ENCODE measurements around the gene RPL14. TPM values are rescaled to one million over a fixed set of nuclear protein-coding genes. Genes with fewer than 3 reads are reported as not detected.
A peak's percentile ranks its signal among the peaks of the same experiment; 100 is the strongest.

Gene RPL14
- total RNA-seq, 4 donors from 2014 or later: 170 to 330 (median 296) TPM

- ATAC-seq: no peak
- no peaks in the 10 kb centered on the region for H3K27me3 ChIP-seq
- peaks cover 10 to 13% of the 10 kb centered on the region in 2 donors for H3K4me1 ChIP-seq
- no peak overlapping the region for H3K4me3 ChIP-seq
- intact Hi-C loops (cut with DNase I; ENCODE audit: low total_unique reads): no loop called here
- in situ Hi-C loops (cut with MboI; ENCODE audit: low sequenced_read_pairs in 4 of 4): no loop called here
- no peak for DNase-seq
- H3K27ac ChIP-seq: no peak overlapping the region
- no peaks in the 10 kb centered on the region for H3K9me3 ChIP-seq
- TF ChIP-seq CTCF (IDR thresholded peaks at IDR 0.05 in 4 of 5, conservative IDR thresholded peaks at IDR 0.05 in 1 of 5) (no peak), POLR2A (IDR thresholded peaks at IDR 0.05) (no peak)
- H3K36me3 ChIP-seq: no peaks in the 10 kb centered on the region
Measured at GRCh38 chr3:40502034-40502433, 44.9 kb downstream of the RPL14 start.

GRCh38 chr3:40504636-40505430, 47.7 kb downstream of the RPL14 start:
- no peak for TF ChIP-seq CTCF (IDR thresholded peaks at IDR 0.05 in 4 of 5, conservative IDR thresholded peaks at IDR 0.05 in 1 of 5)
- TF ChIP-seq POLR2A (IDR thresholded peaks at IDR 0.05): no peak
- ATAC-seq (peak; percentile 63), DNase-seq (peak; percentile 4 to 52)
- Histone ChIP-seq H3K36me3 (no peaks in the 10 kb centered on the region), H3K27me3 (no peaks in the 10 kb centered on the region), H3K9me3 (no peaks in the 10 kb centered on the region), H3K4me3 (peak overlapping the region in 3 of 4 donors; percentile 64 to 76 (median 73)), H3K27ac (peak overlapping the region; percentile 77 to 86 (median 82)), H3K4me1 (peaks cover 10 to 13% of the 10 kb centered on the region in 2 donors)
- intact Hi-C loops (cut with DNase I; ENCODE audit: low total_unique reads) (loop anchor here (1.0 to 2.0 kb wide), 2 partner anchors 28 to 52 kb away; partner anchors contain the start of gene ZNF619), in situ Hi-C loops (cut with MboI; ENCODE audit: low sequenced_read_pairs in 4 of 4) (no loop called here)

- Histone ChIP-seq H3K27me3 (no peaks in the 10 kb centered on the region), H3K27ac (peak within 1 kb of the TSS; percentile 77 to 86 (median 82))
- intact Hi-C loops (cut with DNase I; ENCODE audit: low total_unique reads): loop anchor here (1.0 to 2.0 kb wide), 3 partner anchors 18 to 53 kb away; partner anchors contain the start of genes ZNF619 and ZNF621
Measured at GRCh38 chr3:40505599-40506462, 48.7 kb downstream of the RPL14 start, which contains the start of gene ZNF620. Gene ZNF620 (plus strand): TSS chr3:40506039. CDS start chr3:40506353, 314 bp downstream.

More at GRCh38 chr3:40505599-40506462, 48.7 kb downstream of the RPL14 start, which contains the start of gene ZNF620:
- H3K4me3 ChIP-seq: peak within 1 kb of the TSS; percentile 64 to 76 (median 70)
- peak; percentile 41 to 78 for DNase-seq
- no peaks in the 10 kb centered on the region for H3K9me3 ChIP-seq
- H3K36me3 ChIP-seq: no peaks in the 10 kb centered on the region
- TF ChIP-seq CTCF (IDR thresholded peaks at IDR 0.05 in 4 of 5, conservative IDR thresholded peaks at IDR 0.05 in 1 of 5) (peak in 2 of 5 experiments; percentile 21 to 45), POLR2A (IDR thresholded peaks at IDR 0.05) (peak; percentile 32 to 48)
- H3K4me1 ChIP-seq: peaks cover 10 to 13% of the 10 kb centered on the region in 2 donors
- in situ Hi-C loops (cut with MboI; ENCODE audit: low sequenced_read_pairs in 4 of 4): no loop called here
- peak; percentile 65 to 91 for ATAC-seq
